ENCODE results near the gene ADAP1.

DNA sequence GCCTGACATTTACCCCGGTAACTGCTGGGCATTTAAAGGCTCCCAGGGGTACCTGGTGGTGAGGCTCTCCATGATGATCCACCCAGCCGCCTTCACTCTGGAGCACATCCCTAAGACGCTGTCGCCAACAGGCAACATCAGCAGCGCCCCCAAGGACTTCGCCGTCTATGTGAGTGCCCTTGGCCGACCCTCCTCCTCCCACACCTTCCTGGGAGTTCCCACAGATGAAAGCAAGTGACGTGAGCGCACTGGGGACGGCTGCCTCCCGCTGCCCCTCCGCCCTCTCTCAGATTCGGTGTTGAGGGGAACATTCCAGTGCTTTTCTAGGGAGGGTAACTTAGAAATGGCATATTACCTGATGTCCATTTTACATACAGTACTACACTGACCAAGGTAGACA lies 85.1 kb downstream of the ADAP1 start:
- no peak for TF ChIP-seq EZH2 (IDR thresholded peaks at IDR 0.05; ENCODE audit: insufficient read depth, poor library complexity, severe bottlenecking)
- TF ChIP-seq EZH2phosphoT487 (IDR thresholded peaks at IDR 0.05; ENCODE audit: insufficient read depth, low read depth): no peak
